Body of pancreas (tissue), 4 donors: ENCODE data around the gene KRTAP10-4.

ENCODE experiments used
- POLR2A ChIP-seq, 3 donors: fragments of 450-650 bp; IDR thresholded peaks; one replicate each; pipeline ENCODE4 v1.6.1; 2016; ENCODE audit warnings: antibody characterized with exemption in 3 of 3, mild to moderate bottlenecking in 2 of 3
- TF ChIP-seq, protein P1 (sequence below), 7 experiments: fragments of 450-650 bp in 4 of 7; fragments of 200-600 bp in 3 of 7; sonication (generic) in 3 of 7; IDR thresholded peaks; one replicate each; pipeline ENCODE4 v1.5.1; 2016 to 2019; ENCODE audit warnings: antibody characterized with exemption in 7 of 7

DNA sequence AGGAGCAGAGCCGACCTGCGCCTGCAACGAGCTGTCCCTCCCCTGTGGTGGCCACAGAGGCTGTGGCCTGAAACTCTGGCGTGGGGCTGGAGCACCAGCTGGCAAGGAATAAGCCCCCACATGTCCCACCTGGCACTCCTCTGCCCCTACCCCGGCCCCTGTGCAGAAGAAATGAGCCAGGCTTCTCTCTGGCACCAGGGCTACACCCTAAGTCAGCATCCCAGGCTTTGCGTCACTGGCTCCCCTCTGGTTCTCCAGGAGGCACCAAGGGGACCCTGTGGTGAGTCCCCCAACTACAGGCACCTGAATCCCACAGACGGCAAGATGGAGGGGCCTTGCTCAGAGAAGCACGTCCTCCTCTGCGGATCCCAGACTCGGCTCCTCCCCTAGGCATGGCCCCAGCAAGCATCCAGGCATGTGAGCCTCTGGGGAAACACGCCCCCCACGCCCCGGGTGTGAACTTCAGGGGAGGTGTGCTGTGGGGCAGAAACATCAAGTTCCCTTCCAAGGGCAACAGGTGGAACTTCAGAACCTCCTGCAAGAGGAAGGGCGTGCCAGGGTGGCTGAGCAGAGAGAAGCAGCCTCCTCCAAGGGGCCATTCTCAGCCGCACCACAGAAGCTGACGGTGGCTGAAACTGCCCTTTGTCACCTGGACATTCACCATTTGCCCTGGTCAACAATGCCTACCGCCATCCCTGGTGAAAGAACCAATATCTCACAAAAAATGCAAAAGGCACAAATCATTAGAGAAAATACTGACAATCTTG, 29.8 kb downstream of the KRTAP10-4 start:
- TF ChIP-seq, protein P1, sequence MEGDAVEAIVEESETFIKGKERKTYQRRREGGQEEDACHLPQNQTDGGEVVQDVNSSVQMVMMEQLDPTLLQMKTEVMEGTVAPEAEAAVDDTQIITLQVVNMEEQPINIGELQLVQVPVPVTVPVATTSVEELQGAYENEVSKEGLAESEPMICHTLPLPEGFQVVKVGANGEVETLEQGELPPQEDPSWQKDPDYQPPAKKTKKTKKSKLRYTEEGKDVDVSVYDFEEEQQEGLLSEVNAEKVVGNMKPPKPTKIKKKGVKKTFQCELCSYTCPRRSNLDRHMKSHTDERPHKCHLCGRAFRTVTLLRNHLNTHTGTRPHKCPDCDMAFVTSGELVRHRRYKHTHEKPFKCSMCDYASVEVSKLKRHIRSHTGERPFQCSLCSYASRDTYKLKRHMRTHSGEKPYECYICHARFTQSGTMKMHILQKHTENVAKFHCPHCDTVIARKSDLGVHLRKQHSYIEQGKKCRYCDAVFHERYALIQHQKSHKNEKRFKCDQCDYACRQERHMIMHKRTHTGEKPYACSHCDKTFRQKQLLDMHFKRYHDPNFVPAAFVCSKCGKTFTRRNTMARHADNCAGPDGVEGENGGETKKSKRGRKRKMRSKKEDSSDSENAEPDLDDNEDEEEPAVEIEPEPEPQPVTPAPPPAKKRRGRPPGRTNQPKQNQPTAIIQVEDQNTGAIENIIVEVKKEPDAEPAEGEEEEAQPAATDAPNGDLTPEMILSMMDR (IDR thresholded peaks at IDR 0.05) = no peak
- TF ChIP-seq POLR2A (IDR thresholded peaks at IDR 0.05) = no peak
